DMS114 treated with DMSO at 0.1 percent for 48 hours (cell line): ENCODE results near the gene SAMD10.
A peak's percentile ranks its signal among the peaks of the same experiment; 100 is the strongest.
"Not testable (repeated sequence)": the region's sequence is repeated elsewhere in the genome, so short reads cannot be mapped to it uniquely, and the experiment has no call there.

Source experiments
- DNase-seq: peaks from one replicate; lab custom pipeline; 2025; ENCODE audit not compliant: unreplicated experiment; lab: John Stamatoyannopoulos, UW

Gene SAMD10

GRCh38 chr20:64003960-64004725 lies 24.7 kb upstream of the SAMD10 start:
- DNase-seq, result no peak

GRCh38 chr20:64001607-64002011 lies 22.2 kb upstream of the SAMD10 start:
- DNase-seq, result no peak

- no peak for DNase-seq
Observed at GRCh38 chr20:64000906-64001305, 21.5 kb upstream of the SAMD10 start.

GRCh38 chr20:63982937-63983336 lies 3.5 kb upstream of the SAMD10 start:
- no peak for DNase-seq

- peak; percentile 91 for DNase-seq
Observed at GRCh38 chr20:63980806-63981728, 1.6 kb upstream of the SAMD10 start, which contains the start of gene PRPF6. PRPF6 (plus strand) TSS chr20:63981132; CDS start chr20:63981246, 114 bp downstream.

- DNase-seq, result no peak
Observed at GRCh38 chr20:63980317-63980805, 919 bp upstream of the SAMD10 start.

- DNase-seq, result no peak
Observed at GRCh38 chr20:63979229-63979556, 249 bp downstream of the SAMD10 start.

GRCh38 chr20:63978319-63979228 lies 868 bp downstream of the SAMD10 start:
- DNase-seq, result no peak

GRCh38 chr20:63977739-63978276 lies 1.6 kb downstream of the SAMD10 start:
- no peak for DNase-seq

- DNase-seq, result no peak
Observed at GRCh38 chr20:63976980-63977738, 2.3 kb downstream of the SAMD10 start.

GRCh38 chr20:63976511-63976910 lies 2.9 kb downstream of the SAMD10 start:
- not testable (repeated sequence) for DNase-seq

GRCh38 chr20:63974402-63975200 lies 4.8 kb downstream of the SAMD10 start:
- DNase-seq, result no peak

- peak; percentile 73 for DNase-seq
Observed at GRCh38 chr20:63973636-63974401, 5.6 kb downstream of the SAMD10 start.

- DNase-seq, result no peak
Observed at GRCh38 chr20:63973160-63973479, 6.3 kb downstream of the SAMD10 start.

GRCh38 chr20:63972312-63973159 lies 6.9 kb downstream of the SAMD10 start:
- no peak for DNase-seq

- DNase-seq, result not testable (repeated sequence)
Observed at GRCh38 chr20:63971960-63972311, 7.5 kb downstream of the SAMD10 start.

- no peak for DNase-seq
Observed at GRCh38 chr20:63970714-63971431, 8.6 kb downstream of the SAMD10 start.
